Activated CD4-positive, alpha-beta T cell treated with anti-CD3 and anti-CD28 coated beads, Interleukin-10, Interleukin-2, amounts not matched to agents 100 ng/mL and 50 ng/mL, durations not matched to agents 16 hours and 8 hours (primary cell): ENCODE measurements around the gene ZKSCAN5.
"Not testable (repeated sequence)": the region's sequence is repeated elsewhere in the genome, so short reads cannot be mapped to it uniquely, and the experiment has no call there.

Source experiments
- DNase-seq: peaks from one replicate; pipeline ENCODE4 v3.0.0-alpha.2; 2020

Gene ZKSCAN5

GRCh38 chr7:99498546-99498944 is 5.9 kb upstream of the ZKSCAN5 start:
- DNase-seq = no peak

DNA sequence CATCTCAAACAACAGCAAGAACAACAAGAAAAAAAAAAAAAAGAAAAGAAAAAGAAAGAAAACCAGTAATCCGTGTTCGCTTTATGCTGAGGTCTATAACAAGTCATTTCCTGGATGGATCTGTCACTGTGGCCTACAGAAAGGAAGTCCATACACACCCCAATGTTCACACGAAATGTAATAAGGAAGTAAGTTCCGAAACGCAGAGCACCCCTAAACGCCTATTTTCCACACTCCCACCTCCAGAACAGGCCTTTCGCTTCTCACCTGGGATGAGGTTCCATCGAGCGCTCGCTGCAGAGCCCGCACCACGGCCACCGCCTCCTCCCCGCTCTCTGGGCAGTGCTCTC is 5.1 kb upstream of the ZKSCAN5 start:
- peak; percentile 34 for DNase-seq

DNA sequence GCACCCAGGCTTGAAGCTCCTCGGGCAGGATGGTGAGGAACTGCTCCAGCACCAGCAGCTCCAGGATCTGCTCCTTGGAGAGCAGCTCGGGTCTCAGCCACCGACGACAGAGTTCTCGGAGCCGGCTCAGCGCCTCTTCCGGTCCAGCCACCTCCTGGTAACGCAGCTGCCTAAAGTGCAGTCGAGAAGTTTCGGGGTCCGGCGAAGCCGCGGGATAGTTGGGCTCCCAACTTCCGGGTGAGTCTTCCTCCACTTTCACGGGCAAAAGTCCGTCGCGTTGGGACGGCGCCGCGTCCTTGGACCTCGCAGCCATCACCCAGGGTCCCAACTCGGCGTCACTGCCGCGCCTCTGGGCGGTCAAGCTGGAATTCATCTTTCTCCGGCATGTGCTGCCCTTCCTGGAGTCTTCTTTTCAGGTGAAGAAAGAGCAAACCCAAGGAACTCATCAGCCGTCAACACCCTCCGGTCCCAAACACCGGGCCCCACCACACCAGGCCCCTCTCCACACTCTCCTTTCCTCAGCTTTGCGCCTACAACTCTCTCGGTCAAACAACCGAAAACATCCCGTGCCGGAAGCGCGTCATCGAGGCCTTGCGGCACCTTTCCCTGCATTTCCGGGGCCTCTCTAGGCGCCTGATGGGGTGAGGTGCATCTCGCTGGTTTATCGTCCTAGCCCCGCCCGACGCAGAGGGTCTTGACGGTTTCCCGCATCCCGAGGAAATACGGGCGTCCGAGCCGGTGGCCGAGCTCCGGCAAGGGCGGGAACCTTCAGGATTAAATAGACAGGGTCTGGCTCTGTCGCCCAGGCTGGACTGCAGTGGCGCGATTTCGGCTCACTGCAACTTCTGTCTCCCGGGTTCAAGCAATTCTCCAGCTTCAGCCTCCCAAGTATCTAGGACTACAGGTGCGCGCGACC is 4.5 kb upstream of the ZKSCAN5 start, which contains the start of gene ZNF394:
Gene ZNF394, minus strand, starts transcription at position 561 of the 916 bp plus-strand sequence. Its CDS starts 188 bp downstream, at position 373.
- peak; percentile 94 for DNase-seq

- DNase-seq = no peak
Observed at GRCh38 chr7:99500637-99501009, 3.8 kb upstream of the ZKSCAN5 start.

DNA sequence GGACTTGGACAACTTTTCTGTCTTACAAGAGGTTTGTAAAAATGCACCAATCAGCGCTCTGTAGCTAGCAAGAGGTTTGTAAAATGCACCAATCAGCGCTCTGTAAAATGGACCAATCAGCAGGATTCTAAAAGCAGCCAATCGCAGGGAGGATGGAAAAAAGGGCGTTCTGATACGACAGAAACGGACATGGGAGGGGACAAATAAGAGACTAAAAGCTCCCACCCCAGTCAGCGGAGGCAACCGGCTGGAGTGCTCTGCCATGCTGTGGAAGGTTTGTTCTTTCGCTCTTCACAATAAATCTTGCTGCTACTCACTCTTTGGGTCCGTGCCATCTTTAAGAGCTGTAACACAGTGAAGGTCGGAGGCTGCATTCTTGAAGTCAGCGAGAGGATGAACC is 3.2 kb upstream of the ZKSCAN5 start:
- peak; percentile 14 for DNase-seq

DNA sequence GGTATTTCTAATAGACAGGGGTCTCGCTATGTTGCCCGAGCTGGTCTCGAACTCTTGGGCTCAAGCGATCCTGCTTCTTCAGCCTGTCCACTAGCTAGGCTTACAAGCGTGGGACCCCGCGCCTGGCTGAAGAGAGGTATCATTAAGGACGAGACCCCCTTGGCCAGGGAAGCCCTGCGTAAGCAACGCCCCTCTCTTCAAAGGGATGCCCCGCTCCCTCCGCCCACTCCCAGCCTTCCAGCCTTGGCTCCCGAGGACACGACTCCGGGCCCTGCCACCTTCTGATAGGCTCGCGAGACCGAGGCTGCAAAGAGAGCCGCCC is 220 bp upstream of the ZKSCAN5 start:
- no peak for DNase-seq

- DNase-seq = no peak
Observed at GRCh38 chr7:99505324-99505662, 831 bp downstream of the ZKSCAN5 start.

DNA sequence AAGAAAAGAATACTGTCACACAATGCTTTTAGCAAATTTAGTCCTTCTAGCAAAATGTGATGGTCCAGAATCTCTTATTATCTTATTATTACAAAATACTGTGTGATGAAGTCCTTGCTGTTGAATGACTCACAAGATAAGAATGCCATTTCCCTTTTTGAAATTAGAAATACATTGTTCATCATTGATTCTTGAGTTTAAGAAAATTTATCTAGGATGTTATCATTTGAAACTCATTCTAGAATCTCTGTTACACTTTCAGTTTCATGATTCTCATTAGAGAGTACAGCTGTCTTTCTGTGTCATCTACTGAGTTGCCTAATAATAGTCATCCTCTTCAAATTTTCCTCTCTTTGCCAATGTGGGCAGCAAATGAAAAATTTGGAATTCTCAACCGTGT is 9.6 kb downstream of the ZKSCAN5 start:
- DNase-seq = no peak

DNA sequence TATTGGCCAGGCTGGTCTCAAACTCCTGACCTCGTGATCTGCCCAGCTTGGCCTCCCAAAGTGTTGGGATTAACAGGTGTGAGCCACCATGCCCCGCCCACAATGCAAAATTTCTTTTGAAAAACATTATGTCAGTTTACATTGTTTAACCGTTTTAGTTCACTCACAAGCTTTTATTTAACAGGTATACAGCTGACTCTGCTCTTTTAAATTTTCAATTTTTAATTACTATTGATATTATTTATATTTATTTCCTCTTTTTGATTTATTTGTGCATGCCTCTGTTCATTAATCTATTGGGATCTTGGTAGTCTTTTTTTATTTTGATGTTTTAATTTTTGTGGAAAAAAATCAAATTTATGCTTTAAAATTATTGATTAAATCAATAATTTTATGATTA is 16.9 kb downstream of the ZKSCAN5 start:
- no peak for DNase-seq

GRCh38 chr7:99525713-99526440 is 21.4 kb downstream of the ZKSCAN5 start:
- no peak for DNase-seq

GRCh38 chr7:99531354-99531765 is 26.9 kb downstream of the ZKSCAN5 start:
- no peak for DNase-seq

GRCh38 chr7:99535667-99536066 is 31.2 kb downstream of the ZKSCAN5 start:
- no peak for DNase-seq

DNA sequence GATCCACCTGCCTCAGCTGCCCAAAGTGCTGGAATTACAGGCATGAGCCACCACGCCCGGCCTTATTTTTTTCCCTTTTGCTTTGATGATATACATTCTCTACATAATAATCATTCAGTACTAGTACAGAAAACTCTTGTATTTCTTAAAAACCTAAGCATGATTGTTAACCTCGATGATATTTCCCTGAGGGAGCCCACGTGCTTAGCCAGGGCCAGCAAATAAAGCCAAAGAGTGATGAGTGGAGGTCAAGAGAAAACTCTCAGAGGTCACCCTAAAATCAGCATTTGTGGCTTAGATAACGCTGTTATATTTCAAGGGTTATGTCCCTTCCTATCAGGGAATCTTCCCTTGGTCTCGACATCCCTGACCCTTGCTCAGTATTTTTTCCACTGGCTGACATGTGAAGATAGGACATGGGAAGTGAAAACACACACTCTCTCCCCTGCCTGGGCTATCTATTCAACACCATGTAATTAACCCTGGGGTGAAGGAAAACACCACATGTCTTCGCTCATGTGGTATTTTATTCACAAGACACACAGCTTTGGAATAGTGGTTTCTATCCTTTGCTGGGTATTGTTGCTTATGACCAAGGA is 34.9 kb downstream of the ZKSCAN5 start:
- no peak for DNase-seq

- DNase-seq = no peak
Observed at GRCh38 chr7:99540542-99540941, 36.1 kb downstream of the ZKSCAN5 start.

- DNase-seq = no peak
Observed at GRCh38 chr7:99541212-99541611, 36.8 kb downstream of the ZKSCAN5 start.

- DNase-seq = no peak
Observed at GRCh38 chr7:99543081-99543671, 38.7 kb downstream of the ZKSCAN5 start.

DNA sequence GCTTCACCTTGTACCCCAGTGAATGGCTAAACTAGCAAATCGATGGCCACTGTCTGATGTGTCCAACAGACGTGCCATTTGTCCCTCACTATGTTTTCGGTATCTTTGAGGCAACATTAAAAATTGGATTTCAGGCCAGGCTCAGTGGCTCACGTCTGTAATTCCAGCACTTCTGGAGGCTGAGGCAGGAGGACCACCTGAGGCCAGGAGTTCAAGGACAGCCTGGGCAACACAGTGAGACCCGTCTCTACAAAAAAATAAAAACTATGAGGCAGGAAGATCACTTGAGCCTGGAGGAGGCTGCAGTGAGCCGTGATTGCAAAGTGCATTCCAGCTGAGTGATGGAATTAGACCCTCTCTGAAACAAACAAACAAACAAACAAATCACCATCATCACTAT is 39.5 kb downstream of the ZKSCAN5 start:
- DNase-seq = no peak

DNA sequence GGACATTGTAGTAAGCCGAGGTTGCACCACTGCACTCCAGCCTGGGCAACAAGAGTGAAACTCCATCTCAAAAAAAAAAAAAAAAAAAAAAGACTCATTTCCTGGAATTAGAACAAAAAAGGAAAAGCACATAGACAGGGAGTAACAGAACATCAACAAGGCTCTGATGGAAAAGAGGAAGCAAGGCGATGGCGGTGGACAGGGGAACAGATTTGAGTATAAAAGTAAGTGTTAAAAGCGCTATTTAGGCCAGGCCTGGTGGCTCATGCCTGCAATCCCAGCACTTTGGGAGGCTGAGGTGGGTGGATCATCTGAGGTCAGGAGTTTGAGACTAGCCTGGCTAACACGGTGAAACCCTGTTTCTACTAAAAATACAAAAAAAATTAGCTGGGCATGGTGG is 40.8 kb downstream of the ZKSCAN5 start:
- not testable (repeated sequence) for DNase-seq

- not testable (repeated sequence) for DNase-seq
Observed at GRCh38 chr7:99549545-99549944, 45.1 kb downstream of the ZKSCAN5 start.

- DNase-seq = no peak
Observed at GRCh38 chr7:99551334-99551733, 46.9 kb downstream of the ZKSCAN5 start.

- DNase-seq = peak; percentile 90
Observed at GRCh38 chr7:99551767-99552463, 47.5 kb downstream of the ZKSCAN5 start, which contains the start of gene FAM200A. Gene FAM200A, minus strand, starts transcription at chr7:99552114. Its CDS starts 3,707 bp downstream, at chr7:99548407.

- DNase-seq = no peak
Observed at GRCh38 chr7:99553039-99553438, 48.6 kb downstream of the ZKSCAN5 start.

- no peak for DNase-seq
Observed at GRCh38 chr7:99554939-99555338, 50.5 kb downstream of the ZKSCAN5 start.
